ENCODE results near the gene EPB41L3.

DNA sequence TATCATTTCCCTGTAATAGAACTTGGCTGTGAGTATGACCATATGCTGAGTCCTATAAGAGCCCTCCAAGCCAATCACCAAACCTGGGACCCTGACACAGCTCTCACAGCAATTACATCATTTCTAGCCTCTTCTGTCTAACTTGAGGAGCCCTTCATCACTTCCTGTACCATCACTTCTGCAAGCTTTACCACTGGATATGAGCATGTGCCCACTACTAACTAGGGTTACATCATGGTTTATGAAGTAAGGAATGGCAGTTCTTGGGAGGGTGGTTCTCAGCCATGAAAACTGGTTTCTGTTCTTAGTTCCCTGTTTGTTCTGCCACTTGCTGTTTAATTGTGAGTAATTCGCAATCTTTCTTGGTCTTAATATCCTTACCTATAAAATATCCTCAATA lies 31.0 kb upstream of the EPB41L3 start:
- TF ChIP-seq POLR2A (IDR thresholded peaks at IDR 0.05; ENCODE audit: low read length) (no peak), GATA1 (IDR thresholded peaks at IDR 0.05; ENCODE audit: low read depth, low read length) (no peak)
